Karpas-422 (cell line): ENCODE measurements around the gene NSUN4. TPM values are rescaled to one million over a fixed set of nuclear protein-coding genes. Genes with fewer than 3 reads are reported as not detected.
"Not testable (repeated sequence)": the region's sequence is repeated elsewhere in the genome, so short reads cannot be mapped to it uniquely, and the experiment has no call there.

ENCODE experiments used
- DNase-seq: peaks from one replicate; pipeline ENCODE4 v3.0.0-alpha.2; 2015
- H2AFZ ChIP-seq: fragments of 200-600 bp; sonication (generic); 2 replicates; pipeline ENCODE4 v1.6.1; 2014; ENCODE audit warnings: antibody characterized with exemption, low read length, mixed read lengths
- H3K27ac ChIP-seq: fragments of 200-600 bp; sonication (generic); 2 replicates; pipeline ENCODE4 v1.5.1; 2014; ENCODE audit warnings: mild to moderate bottlenecking, low read length, moderate library complexity
- H3K27me3 ChIP-seq: fragments of 200-600 bp; sonication (generic); 2 replicates; pipeline ENCODE4 v1.6.1; 2014; ENCODE audit warnings: low read length, mixed read lengths
- H3K36me3 ChIP-seq: fragments of 200-600 bp; sonication (generic); 2 replicates; pipeline ENCODE4 v1.6.1; 2014; ENCODE audit warnings: low read length, mixed read lengths; ENCODE audit not compliant: insufficient read depth
- H3K4me1 ChIP-seq: fragments of 200-600 bp; sonication (generic); 2 replicates; pipeline ENCODE4 v1.6.1; 2014; ENCODE audit warnings: mild to moderate bottlenecking, low read length, mixed read lengths
- H3K4me2 ChIP-seq: fragments of 200-600 bp; sonication (generic); 2 replicates; pipeline ENCODE4 v1.6.1; 2014; ENCODE audit warnings: low read length, low read depth, mild to moderate bottlenecking; ENCODE audit not compliant: poor library complexity, severe bottlenecking
- H3K4me3 ChIP-seq: fragments of 200-600 bp; sonication (generic); 2 replicates; pipeline ENCODE4 v1.5.1; 2014; ENCODE audit warnings: mild to moderate bottlenecking, antibody characterized with exemption, low read length, mixed read lengths
- H3K79me2 ChIP-seq: fragments of 200-600 bp; sonication (generic); 2 replicates; pipeline ENCODE4 v1.6.1; 2014; ENCODE audit warnings: mild to moderate bottlenecking, low read length, mixed read lengths
- H3K9ac ChIP-seq: fragments of 200-600 bp; sonication (generic); 2 replicates; pipeline ENCODE4 v1.6.0; 2014; ENCODE audit warnings: low read length
- H3K9me2 ChIP-seq: fragments of 200-600 bp; sonication (generic), shearing (Covaris generic); replicated peaks from 2 replicates; pipeline ENCODE4 v1.6.0; 2014; ENCODE audit warnings: mild to moderate bottlenecking, low read length, moderate library complexity; ENCODE audit not compliant: insufficient read depth
- H3K9me3 ChIP-seq: fragments of 300-700, 200-600 bp; sonication (generic); 2 replicates; pipeline ENCODE4 v1.6.1; 2014; ENCODE audit warnings: low read length, mixed read lengths
- H4K20me1 ChIP-seq: fragments of 200-600 bp; sonication (generic); 2 replicates; pipeline ENCODE4 v1.6.1; 2014; ENCODE audit warnings: mild to moderate bottlenecking, antibody characterized with exemption, low read length, low read depth; ENCODE audit not compliant: insufficient read depth
- total RNA-seq: library from RNA; depleted of rRNA; stranded (reverse); fragments of >200 nt; shearing (Covaris generic); gene quantifications from 2 replicates; pipeline ENCODE4 v1.2.3, GENCODE V29; 2014; ENCODE audit warnings: low replicate concordance

NSUN4 gene
- total RNA-seq, 1 experiment from 2014 or later = 15.9 TPM

GRCh38 chr1:46319301-46319700, 21.3 kb upstream of the NSUN4 start:
- not testable (repeated sequence) for H2AFZ ChIP-seq, H3K79me2 ChIP-seq, H3K9ac ChIP-seq, H3K27me3 ChIP-seq, H4K20me1 ChIP-seq, H3K4me3 ChIP-seq, H3K9me3 ChIP-seq, H3K4me2 ChIP-seq, H3K9me2 ChIP-seq, H3K27ac ChIP-seq, DNase-seq, H3K4me1 ChIP-seq
- peaks cover 11% of the 10 kb centered on the region; the same call in 1 of the 2 replicates for H3K36me3 ChIP-seq

GRCh38 chr1:46319960-46320914, 20.4 kb upstream of the NSUN4 start:
- H2AFZ ChIP-seq, H3K9ac ChIP-seq, H3K27ac ChIP-seq, H4K20me1 ChIP-seq, H3K9me3 ChIP-seq, H3K27me3 ChIP-seq, H3K36me3 ChIP-seq, H3K9me2 ChIP-seq, H3K4me3 ChIP-seq, H3K4me1 ChIP-seq, H3K4me2 ChIP-seq, H3K79me2 ChIP-seq, DNase-seq: not testable (repeated sequence)

GRCh38 chr1:46322191-46322590, 18.4 kb upstream of the NSUN4 start:
- H3K36me3 ChIP-seq, H3K4me2 ChIP-seq, DNase-seq, H3K79me2 ChIP-seq, H3K27me3 ChIP-seq, H3K4me1 ChIP-seq, H3K9me2 ChIP-seq, H3K9ac ChIP-seq, H3K27ac ChIP-seq, H3K9me3 ChIP-seq, H4K20me1 ChIP-seq, H2AFZ ChIP-seq, H3K4me3 ChIP-seq: not testable (repeated sequence)

GRCh38 chr1:46325285-46326076, 15.1 kb upstream of the NSUN4 start:
- not testable (repeated sequence) for H3K79me2 ChIP-seq, H3K9me2 ChIP-seq, H3K9me3 ChIP-seq, H3K27ac ChIP-seq, H3K36me3 ChIP-seq, H3K4me3 ChIP-seq, DNase-seq, H3K9ac ChIP-seq, H4K20me1 ChIP-seq, H3K27me3 ChIP-seq, H3K4me1 ChIP-seq
- peak overlapping the region; percentile 15 for H3K4me2 ChIP-seq
- peak overlapping the region; percentile 50; the same call in 1 of the 2 replicates for H2AFZ ChIP-seq

GRCh38 chr1:46328182-46328581, 12.4 kb upstream of the NSUN4 start:
- H3K79me2 ChIP-seq, H3K9ac ChIP-seq, H3K36me3 ChIP-seq, H3K27me3 ChIP-seq, H3K9me2 ChIP-seq, H2AFZ ChIP-seq, H3K4me3 ChIP-seq, H3K4me2 ChIP-seq, H3K27ac ChIP-seq, H3K9me3 ChIP-seq, DNase-seq, H4K20me1 ChIP-seq: not testable (repeated sequence)
- peaks cover 25% of the 10 kb centered on the region for H3K4me1 ChIP-seq

- not testable (repeated sequence) for H3K27me3 ChIP-seq, H3K9me3 ChIP-seq, H3K36me3 ChIP-seq, H3K4me3 ChIP-seq, H3K79me2 ChIP-seq, H3K9me2 ChIP-seq, H4K20me1 ChIP-seq, H3K27ac ChIP-seq, DNase-seq, H2AFZ ChIP-seq, H3K9ac ChIP-seq, H3K4me2 ChIP-seq
- peaks cover 41% of the 10 kb centered on the region for H3K4me1 ChIP-seq
Observed at GRCh38 chr1:46329807-46330206, 10.8 kb upstream of the NSUN4 start.

- not testable (repeated sequence) for H3K27ac ChIP-seq, H3K27me3 ChIP-seq, H3K9me3 ChIP-seq, H3K79me2 ChIP-seq, H3K4me2 ChIP-seq, H3K36me3 ChIP-seq, H3K9ac ChIP-seq, H4K20me1 ChIP-seq, H2AFZ ChIP-seq, H3K4me3 ChIP-seq, H3K9me2 ChIP-seq
- peaks cover 39% of the 10 kb centered on the region for H3K4me1 ChIP-seq
- DNase-seq = peak; percentile 25
Observed at GRCh38 chr1:46330381-46330780, 10.2 kb upstream of the NSUN4 start.

- not testable (repeated sequence) for H3K9me3 ChIP-seq, H3K36me3 ChIP-seq, H3K9me2 ChIP-seq, H3K79me2 ChIP-seq, H4K20me1 ChIP-seq, H3K27me3 ChIP-seq, H3K4me3 ChIP-seq, H3K27ac ChIP-seq
- peaks cover 33% of the 10 kb centered on the region for H3K4me1 ChIP-seq
- H3K4me2 ChIP-seq = peak overlapping the region; percentile 7
- peak; percentile 49 for DNase-seq
- peak overlapping the region; percentile 74; the same call in 1 of the 2 replicates for H2AFZ ChIP-seq
- H3K9ac ChIP-seq = peak overlapping the region; percentile 4; the same call in 1 of the 2 replicates
Observed at GRCh38 chr1:46331786-46332540, 8.6 kb upstream of the NSUN4 start.
